CMK (cell line): ENCODE results near the gene CACNA2D3.
A peak's percentile ranks its signal among the peaks of the same experiment; 100 is the strongest.

ENCODE experiments used
- DNase-seq: peaks from one replicate; pipeline ENCODE4 v3.0.0-alpha.2; 2010; ENCODE audit warnings: low read depth

CACNA2D3 gene

DNA sequence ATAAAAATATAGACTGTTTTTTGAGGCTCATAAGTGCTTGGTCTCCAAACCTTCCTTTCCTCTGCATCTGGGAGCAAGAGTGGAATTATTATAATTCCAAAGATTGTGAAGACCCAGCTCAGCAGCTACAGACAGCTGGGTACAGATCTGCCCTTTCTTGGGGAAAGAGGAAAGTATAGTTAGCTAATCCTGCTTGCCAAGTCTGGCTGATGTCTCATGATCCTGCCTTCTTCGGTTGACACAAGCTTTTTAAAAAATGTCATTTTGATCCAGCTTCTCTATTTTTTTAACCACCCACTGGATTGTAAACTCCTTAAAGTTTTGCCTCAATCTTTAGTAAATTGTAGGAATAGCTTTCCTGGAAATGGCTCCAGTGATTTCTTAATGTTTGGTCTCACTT, 624.4 kb downstream of the CACNA2D3 start:
- no peak for DNase-seq

DNA sequence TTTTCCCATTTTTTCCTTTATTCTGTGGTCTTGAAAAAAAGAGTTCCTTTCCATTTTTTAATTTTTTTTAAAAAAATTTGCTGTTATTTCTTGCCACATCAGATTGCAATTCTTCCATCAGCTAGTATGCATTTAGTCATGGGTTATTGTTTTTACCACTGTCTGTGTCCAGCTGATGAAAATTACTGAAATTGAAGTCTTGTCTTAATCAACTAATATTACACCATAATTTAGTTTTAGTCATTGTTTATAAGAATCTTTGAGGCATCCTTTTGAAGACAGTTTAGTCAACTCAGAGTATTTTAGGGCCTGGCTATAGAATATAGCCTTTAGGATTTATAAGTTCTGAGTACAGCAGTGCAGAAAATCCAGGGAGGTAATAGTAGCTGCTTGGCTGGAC, 633.4 kb downstream of the CACNA2D3 start:
- DNase-seq: no peak

DNA sequence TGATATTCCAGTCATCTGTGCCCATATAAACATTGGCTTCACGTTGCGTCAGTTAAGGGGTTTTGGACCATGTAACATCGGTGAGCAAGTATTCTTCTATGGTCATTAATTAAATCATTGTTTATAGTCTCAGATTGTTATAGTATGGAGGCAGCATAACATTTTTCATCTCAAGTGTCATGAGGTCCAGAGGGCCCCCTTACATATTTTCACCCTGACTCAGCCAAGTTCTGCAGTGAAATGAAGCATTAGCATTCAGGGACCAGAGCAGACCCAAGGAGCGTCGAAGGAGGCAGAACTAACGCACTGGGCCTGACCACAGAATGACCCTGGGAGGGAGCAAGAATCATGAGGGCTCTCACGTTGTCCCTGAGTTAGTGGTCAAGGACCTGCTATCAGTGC, 634.0 kb downstream of the CACNA2D3 start:
- DNase-seq: no peak

DNA sequence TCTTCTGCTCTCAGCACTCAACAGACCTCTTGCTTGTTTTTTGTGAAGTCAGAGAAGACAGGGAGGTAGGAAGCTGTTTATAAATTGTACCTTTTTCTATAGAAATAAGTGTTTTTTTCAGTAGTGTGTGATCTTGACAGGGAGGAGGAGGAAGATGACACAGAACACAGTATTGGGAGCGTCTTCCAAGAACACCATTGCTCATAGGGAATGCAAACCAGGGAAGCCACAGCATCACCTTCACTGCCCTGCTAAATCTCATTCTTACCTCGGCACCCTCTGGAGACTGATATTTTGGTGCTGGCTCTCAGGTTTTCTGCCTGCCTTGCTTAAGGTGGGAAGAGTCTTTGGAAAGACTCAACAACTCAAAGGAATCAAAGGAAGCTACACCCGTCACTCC, 636.1 kb downstream of the CACNA2D3 start:
- DNase-seq: no peak

DNA sequence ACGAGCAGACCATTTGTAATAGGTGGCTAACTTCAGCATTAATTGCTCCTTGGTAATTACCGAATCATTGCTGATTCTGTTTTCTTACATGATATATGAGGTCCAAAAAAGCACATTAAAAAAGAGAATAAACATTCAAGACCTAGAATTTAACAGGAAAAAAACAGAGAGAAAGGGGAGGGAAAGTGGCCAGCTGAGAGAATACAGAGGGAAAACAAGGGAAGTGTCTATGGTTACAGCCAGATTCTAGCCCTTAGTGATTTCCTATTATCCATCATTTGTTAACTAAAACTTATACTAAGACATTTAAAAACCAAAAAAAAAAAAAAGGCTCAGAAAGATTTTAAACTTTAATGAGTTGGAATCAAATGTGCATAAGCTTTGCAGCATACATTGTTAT, 636.8 kb downstream of the CACNA2D3 start:
- DNase-seq: no peak

DNA sequence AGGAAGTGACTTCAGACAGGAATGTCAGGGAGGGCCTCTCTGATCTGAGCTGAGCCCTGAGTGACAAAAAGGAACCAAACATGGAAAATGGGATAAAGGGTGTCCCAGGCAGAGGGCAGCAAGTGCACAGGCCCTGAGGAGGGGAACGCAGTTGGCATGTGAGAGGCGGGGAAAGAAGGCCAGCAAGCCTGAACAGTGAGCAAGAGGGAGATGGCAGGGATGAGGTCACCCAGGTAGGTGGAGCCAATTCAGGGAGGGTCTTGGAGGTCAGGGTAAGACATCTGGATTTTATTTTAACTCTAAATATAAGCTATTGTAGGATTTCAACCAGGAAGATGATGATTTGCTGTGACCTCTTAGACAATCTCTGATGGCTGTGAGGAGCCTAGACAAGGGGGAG, 637.8 kb downstream of the CACNA2D3 start:
- no peak for DNase-seq

DNA sequence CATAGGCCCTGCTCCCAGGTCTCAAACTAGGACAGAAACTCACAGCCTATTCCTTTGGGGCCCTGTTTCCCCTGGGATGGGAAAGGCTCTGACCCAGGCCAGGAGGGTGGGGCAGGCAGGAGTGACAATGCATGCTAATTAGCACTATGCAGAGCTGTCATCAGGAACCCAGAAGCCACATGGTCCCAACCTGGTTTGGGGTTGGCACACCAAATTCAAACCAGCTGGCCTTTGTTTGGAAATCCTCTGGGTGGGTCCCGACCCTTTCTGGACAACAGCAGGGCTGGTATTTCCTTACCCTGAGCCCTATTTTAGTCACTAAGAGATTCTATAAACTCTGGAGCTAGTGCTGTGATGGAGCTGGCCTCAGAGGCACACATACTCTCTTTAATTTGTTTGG, 639.3 kb downstream of the CACNA2D3 start:
- DNase-seq: no peak

DNA sequence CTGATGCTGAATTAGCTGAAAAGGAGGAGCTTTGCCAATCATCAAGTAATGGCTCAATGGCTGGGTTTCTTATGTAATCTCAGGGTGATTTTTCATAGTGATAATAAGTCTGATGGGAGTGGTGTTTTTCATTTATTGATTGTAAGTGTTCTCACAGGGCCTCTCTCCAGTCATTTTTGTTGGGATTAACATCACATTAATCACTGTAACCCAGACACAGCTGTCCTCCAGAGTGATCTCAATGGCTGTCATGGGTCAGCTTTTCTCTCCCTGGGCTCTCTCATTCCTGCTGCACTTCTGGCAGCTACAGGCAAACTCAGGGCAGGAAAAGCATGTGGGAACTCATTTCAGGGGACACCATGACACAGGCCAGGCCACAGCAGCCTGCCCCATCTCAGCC, 642.6 kb downstream of the CACNA2D3 start:
- no peak for DNase-seq

DNA sequence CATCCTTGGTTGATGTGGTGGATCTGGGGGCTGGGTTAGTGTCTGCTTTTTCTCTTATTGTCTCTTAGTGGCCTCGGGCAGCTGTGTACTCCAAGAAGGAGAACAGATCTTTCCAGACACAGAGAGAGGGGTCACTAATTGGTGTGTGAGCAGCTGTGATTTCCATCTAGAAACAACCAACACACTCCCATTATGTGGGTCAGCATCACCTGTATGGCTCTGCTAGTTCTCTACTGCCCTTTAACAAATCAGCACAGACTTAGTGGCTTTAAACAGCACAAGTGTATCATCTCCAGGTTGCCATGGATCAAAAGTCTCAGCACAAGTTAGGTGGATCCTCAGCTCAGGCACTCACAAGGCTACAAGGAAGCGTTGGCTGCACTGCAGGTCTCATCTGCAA, 648.7 kb downstream of the CACNA2D3 start:
- no peak for DNase-seq

DNA sequence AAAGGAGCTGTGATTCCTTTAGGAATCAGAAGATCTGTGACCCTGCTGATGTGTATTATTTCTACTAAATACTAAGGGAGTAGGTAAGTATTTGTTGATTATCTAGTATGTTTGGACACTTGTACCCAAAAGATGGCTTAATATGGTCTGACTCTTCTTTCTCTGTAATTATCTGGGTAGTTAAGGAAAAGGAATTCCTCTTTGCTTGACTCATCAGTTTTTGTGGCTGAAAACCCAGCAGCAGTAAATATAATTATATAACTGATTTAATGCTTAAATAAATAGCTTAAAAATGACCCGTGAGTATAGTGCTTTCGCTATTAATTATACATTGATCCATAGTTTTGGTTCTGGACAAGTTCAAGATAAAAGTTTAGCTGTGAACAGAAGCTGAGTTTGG, 649.7 kb downstream of the CACNA2D3 start:
- DNase-seq: no peak

DNA sequence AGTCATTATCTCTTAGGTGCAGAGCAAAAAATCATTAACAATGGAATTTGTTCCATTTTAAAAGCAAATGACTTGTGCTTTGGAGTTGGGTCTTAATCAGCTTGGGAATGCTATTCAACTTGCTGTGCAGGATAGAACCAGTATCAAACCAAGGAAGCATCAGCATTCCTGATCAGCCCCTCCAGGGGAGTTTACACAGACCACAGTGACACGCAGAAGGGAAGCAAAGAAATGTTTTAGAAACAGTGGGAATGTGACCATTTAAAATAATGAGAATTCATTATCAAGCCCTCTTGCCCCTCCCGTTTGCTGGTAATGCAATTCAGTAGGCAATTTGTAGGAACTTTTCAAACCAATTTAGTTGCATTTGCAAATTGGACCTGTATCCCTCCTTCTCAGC, 650.4 kb downstream of the CACNA2D3 start:
- DNase-seq: no peak

DNA sequence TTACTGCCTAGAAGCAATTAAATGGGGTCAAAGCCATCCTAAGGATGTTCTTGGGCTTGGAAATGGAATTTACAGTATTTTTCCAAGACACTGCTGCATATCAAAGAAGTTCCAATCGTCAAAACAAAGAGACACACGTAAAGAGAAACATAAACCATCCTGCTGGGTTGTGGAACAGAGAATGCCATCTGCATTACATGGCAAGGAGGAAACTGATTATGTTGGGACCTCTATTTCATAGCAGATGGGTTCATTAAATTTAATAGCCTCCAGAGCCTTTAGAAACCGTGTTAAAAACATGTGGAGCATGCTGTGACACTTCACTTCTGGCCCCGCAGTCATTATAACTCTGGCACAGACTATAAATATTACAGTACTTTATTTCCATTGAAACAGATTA, 650.9 kb downstream of the CACNA2D3 start:
- no peak for DNase-seq

DNA sequence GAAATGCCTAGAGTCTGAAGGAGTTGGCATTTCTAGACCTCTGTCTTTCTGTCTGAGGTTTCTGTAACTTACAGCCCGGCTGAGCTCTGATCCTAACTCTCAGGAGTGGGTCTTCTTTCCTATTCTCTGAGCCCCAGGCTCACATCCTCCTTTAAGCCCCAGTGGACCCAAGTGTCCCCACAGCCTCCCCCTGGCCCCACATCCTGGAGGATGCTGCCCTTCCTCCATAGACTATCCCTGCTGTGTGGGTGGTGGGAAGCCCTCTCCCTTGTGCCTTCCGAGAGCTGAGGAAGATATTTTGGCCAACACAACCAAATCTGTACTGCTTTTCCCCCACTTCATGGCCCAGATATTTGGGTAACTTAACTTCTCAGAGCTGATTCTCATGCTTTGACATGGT, 654.2 kb downstream of the CACNA2D3 start:
- no peak for DNase-seq

DNA sequence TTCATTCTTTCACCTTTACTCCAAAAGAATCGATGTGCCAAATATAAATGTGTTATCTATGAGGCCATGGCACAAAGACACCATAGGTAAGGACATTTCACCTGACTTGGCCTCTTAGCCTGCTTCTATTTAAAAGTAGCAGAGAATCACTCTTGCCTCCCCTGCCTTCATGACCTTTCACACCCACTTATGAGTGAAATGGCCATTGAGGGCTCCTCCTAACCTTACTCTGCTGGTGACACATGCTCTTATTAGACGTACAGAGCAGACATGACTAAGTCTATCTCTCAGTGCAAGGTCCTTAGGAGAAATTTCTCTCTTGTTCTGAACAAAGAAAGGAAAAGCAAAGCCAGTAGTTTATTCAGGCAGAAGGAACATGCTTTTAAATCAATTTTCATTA, 654.8 kb downstream of the CACNA2D3 start:
- DNase-seq: no peak

DNA sequence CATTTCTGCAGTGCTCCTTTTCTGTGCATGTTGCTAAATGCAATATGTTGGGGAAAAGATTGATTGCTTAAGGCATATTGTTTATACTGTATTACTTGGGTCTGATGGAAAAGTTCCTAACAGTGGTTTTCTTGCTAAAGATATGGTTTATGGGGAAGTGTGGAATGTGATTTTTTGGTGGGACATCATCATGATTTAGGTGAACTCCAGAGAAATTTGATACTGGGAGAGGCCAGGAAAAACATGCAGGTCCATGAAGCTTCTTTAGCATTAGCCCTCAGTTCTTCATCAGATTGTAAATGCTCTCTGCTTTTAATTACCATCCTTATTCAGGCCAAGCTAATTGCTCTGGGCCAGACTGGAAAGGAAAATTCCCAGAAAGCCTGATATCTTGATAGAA, 658.0 kb downstream of the CACNA2D3 start:
- no peak for DNase-seq

DNA sequence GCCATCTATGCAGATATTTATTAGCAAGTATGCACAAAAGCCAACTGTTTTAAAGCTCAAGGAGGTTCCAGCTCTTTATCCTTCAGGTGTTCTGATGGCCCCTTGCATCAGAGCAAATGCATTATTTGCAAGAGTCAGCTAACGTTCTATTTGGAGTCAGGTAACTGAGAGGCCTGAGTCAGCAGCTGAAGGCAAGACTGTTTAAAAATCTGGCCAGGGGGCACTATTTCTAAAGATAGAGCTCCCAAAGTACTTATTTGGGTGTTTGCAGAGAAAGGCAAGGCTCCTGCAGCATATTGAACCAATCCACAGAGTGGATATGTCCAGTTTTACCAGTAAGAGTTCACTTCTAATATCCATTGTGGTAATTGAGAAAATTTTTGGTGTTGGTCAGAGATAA, 659.4 kb downstream of the CACNA2D3 start:
- no peak for DNase-seq

DNA sequence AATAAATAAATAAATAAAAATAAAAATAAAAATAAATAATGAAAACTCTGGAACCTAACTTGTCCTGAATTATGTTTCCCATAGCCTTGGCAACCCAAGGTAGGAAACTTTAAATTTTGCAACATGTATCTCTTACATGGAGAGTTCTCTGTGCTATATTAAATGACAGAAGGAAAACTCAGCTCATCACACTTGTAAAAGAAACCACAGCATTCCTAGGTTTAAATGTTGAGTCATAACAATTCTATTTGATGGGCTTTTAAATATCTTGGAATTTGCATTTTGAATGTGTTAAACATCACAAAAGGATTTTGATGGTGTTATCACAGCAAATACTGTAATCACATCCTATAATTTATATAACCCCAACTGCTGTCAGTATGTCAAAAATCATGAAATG, 661.3 kb downstream of the CACNA2D3 start:
- DNase-seq: no peak

DNA sequence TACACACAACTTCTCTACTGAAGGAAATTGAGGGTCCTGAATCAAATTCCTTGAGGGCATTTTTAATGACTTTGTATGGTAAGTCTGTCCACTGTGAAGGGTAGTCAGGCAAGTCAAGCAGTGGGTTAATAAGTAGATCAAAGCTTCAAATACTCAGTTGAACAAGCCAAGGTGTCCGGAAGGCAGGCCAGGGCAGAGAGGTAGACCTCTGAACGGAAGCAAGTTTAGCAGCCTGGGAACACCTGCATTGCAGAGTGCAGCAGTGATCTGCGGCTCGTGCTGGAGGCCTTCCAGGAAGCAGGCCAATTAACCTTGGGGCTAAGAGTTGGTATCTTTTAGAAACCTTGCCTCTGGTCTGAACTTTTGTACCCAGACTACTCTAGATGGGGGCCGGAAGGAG, 661.7 kb downstream of the CACNA2D3 start:
- DNase-seq: no peak

DNA sequence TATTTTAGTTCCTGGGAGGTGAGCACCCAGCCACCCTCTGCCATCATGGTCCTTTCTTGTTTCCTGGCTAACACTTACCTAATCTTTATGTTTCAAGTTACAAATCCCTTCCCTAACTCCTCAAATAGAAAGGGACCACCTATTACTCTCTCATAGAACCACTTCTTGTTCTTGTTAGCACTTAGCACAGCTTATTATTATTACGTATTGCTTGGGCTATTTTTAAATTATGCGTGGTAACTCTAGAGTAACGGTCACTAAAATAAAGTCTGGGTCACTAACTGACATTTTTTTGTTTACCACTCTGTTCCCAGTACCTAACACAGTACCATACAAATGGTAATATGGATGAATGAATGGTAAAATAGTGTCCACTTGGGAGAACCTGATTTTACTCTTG, 663.6 kb downstream of the CACNA2D3 start:
- DNase-seq: no peak

DNA sequence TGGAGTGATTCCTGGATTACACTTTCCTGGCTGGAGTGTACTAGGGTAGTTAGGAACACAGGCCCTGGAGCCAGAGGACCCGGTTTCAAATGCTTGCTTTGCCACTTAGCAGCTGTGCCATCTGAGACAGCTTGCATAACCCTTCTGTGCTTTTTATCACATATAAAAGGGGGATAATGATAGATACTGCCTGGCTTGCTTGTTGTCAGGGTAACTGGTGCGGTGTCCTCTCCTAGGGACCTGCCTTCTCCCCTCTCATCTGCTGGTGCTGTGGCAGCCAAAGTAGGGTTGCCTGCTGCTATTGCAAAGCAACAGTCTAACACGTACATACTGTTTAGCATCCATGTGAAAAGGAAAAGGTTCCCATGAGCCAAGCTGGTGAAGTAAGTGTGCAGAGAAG, 667.7 kb downstream of the CACNA2D3 start:
- DNase-seq: no peak

DNA sequence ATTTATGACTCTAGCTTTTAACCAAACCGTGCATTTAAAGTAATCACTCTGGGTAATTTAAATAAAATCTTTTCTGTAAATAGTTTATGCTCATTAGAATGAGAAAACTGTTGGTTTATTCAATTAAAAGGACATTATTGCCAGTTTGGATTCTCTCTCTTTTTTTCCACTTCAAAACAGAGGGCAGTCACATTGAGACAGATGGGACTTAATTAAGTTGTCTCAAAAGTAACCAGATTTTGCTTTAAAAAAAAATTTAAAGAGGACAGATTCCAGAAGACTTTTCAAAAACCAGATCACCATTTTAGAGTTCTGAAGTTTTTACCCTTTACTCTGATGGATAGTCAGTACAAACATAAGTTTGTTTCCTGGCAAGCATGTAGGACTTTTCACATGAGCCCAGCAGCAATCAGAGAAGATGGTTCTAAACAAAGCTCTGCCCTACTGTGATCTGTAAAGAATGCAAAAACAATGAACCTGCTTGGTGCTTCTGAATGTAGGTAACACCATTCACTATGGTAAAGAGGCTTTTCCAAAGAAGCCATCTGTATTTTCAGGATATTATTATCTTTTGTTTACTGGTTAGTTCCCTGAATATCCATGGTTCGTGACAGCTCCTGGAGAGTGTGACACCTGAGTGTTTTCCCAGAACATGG, 669.3 kb downstream of the CACNA2D3 start:
- DNase-seq: no peak

DNA sequence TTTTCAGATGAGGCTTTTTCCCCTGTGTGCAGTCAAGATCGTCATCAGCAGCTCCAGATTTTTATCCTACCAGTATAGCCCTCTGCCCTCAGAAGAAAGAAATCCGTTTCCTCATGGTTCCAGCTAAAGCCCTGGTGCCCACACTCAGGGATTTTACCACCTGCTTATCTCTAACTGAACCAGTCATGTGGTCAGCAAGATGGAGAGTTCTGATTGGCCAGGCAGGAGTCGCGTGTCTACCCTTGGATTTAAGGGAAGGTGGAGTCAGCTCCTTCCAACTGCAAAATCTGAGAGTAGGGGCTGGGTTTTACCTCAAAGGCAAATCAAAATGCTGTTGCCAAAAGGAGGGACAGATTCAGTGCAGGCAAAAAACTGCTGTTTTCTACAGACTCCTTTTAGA, 670.2 kb downstream of the CACNA2D3 start:
- DNase-seq: peak; percentile 9

DNA sequence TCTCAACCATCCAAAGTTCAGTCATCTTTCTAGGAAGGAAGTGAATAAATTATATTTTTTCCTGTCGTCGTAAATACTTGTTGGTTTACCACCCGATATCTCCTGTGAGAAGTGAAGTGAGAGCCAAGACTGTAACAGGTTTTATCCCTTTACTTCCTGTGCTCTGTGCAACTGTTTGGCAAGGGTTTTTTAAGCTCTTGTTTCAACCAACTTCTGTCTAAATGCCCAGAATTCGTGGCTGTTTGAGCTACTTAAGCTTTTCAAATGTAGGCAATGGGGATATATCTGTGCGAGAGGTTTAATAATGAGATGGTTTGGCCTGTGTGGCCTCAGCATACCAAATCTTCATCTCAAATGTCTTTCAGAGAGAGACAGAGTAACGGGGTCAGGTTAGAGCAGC, 670.8 kb downstream of the CACNA2D3 start:
- no peak for DNase-seq

DNA sequence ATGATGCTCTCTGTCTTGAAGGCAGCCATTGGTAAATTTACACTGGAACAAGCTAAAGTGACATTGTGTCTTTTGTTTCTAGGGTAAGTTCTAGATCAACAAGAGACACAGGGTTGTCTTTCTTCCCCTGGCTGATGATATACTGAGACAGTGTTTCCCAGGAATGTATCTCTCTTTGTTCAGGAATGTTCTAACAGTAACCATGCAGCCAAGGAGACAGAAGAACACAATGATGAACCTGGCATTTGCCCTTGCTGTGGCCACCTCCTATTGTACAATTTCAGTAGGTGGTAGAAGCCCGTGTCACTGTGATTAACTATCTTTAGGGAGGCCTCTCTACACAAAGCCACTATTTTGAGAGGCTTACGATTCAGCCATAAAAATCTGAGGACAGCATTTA, 674.8 kb downstream of the CACNA2D3 start:
- no peak for DNase-seq

DNA sequence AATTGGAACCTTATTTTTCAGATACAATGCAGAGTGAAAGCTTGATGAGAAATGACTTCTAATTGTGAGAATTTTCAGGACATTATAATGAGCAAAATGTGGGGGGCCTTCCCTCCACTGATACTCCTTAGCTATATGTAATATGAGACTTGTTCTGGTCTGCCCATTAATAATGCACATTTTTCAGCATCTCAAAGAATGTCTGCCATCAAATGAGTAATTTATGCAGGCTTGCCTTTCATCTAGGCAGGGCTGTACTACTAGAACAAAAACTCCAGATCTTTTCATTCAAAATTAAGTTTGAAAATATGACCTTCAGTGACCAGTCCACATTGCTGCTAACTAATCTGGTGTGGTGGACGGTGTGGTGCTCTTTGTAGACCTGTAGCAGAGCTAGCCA, 678.1 kb downstream of the CACNA2D3 start:
- no peak for DNase-seq
